HFFc6 (cell line): ENCODE measurements around the gene LRP1B. TPM values are rescaled to one million over a fixed set of nuclear protein-coding genes. Genes with fewer than 3 reads are reported as not detected.

Experiments
- DNase-seq: peaks from one replicate; pipeline ENCODE4 v3.0.0-alpha.2; 2018
- H3K27ac Mint-ChIP-seq: 2 replicates; pipeline ENCODE4 v1.8.0; 2020; ENCODE audit warnings: mild to moderate bottlenecking, mixed read lengths
- H3K27me3 Mint-ChIP-seq: 2 replicates; pipeline ENCODE4 v1.8.0; 2021; ENCODE audit warnings: mild to moderate bottlenecking, moderate library complexity, mixed read lengths; ENCODE audit not compliant: insufficient read depth
- H3K36me3 Mint-ChIP-seq: 2 replicates; pipeline ENCODE4 v1.8.0; 2021; ENCODE audit warnings: low read depth, mixed read lengths
- H3K4me1 Mint-ChIP-seq: 2 replicates; pipeline ENCODE4 v1.8.0; 2020; ENCODE audit warnings: low read depth, mixed read lengths
- H3K4me3 Mint-ChIP-seq: 2 replicates; pipeline ENCODE4 v1.8.0; 2020; ENCODE audit warnings: mild to moderate bottlenecking, moderate library complexity, mixed read lengths
- H3K9me3 Mint-ChIP-seq: 2 replicates; pipeline ENCODE4 v1.8.0; 2020; ENCODE audit warnings: mild to moderate bottlenecking, mixed read lengths
- CTCF ChIP-seq: fragments of 200-600 bp; sonication (generic); IDR thresholded peaks from 2 replicates; pipeline ENCODE4 v1.5.0; 2021; ENCODE audit warnings: antibody characterized with exemption, mild to moderate bottlenecking
- total RNA-seq, 6 experiments: library from RNA; stranded (reverse); fragmentation: NEBNext Ultra II Directional; extraction: Animal tissue kit (Norgen Biotek cat#: 25700); gene quantifications; 2 replicates in 1 of 6; 3 replicates in 5 of 6; pipeline ENCODE4 v1.2.3, GENCODE V29; 2021

LRP1B gene
- total RNA-seq, 6 experiments from 2014 or later, result not detected

GRCh38 chr2:140873915-140874531, 1256.8 kb downstream of the LRP1B start:
- Mint-ChIP-seq H3K4me1 (no peaks in the 10 kb centered on the region), H3K27ac (no peak overlapping the region), H3K4me3 (no peak overlapping the region), H3K9me3 (peaks cover 31% of the 10 kb centered on the region), H3K27me3 (no peaks in the 10 kb centered on the region), H3K36me3 (no peaks in the 10 kb centered on the region)
- TF ChIP-seq CTCF, result no peak
- DNase-seq, result no peak

GRCh38 chr2:140869925-140870324, 1260.9 kb downstream of the LRP1B start:
- no peaks in the 10 kb centered on the region for H3K4me1 Mint-ChIP-seq
- peaks cover 24% of the 10 kb centered on the region for H3K9me3 Mint-ChIP-seq
- H3K27ac Mint-ChIP-seq, result no peak overlapping the region
- no peaks in the 10 kb centered on the region for H3K36me3 Mint-ChIP-seq
- no peak overlapping the region for H3K4me3 Mint-ChIP-seq
- H3K27me3 Mint-ChIP-seq, result no peaks in the 10 kb centered on the region
- no peak for TF ChIP-seq CTCF
- no peak for DNase-seq

- no peak for DNase-seq
- no peak overlapping the region for H3K27ac Mint-ChIP-seq
- H3K4me1 Mint-ChIP-seq, result no peaks in the 10 kb centered on the region
- no peaks in the 10 kb centered on the region for H3K36me3 Mint-ChIP-seq
- H3K27me3 Mint-ChIP-seq, result no peaks in the 10 kb centered on the region
- no peak for TF ChIP-seq CTCF
- no peak overlapping the region for H3K4me3 Mint-ChIP-seq
- H3K9me3 Mint-ChIP-seq, result peaks cover 18% of the 10 kb centered on the region
Measured at GRCh38 chr2:140869107-140869506, 1261.7 kb downstream of the LRP1B start.

GRCh38 chr2:140865837-140866236, 1265.0 kb downstream of the LRP1B start:
- no peak for DNase-seq
- H3K4me1 Mint-ChIP-seq, result no peaks in the 10 kb centered on the region
- no peak overlapping the region for H3K27ac Mint-ChIP-seq
- H3K4me3 Mint-ChIP-seq, result no peak overlapping the region
- no peaks in the 10 kb centered on the region for H3K27me3 Mint-ChIP-seq
- TF ChIP-seq CTCF, result no peak
- H3K9me3 Mint-ChIP-seq, result peaks cover 17% of the 10 kb centered on the region
- no peaks in the 10 kb centered on the region for H3K36me3 Mint-ChIP-seq

- peak; percentile 27 for DNase-seq
- peak; percentile 77 for TF ChIP-seq CTCF
- Mint-ChIP-seq H3K4me3 (no peak overlapping the region), H3K36me3 (no peaks in the 10 kb centered on the region), H3K9me3 (peaks cover under 1% of the 10 kb centered on the region; the same call in 1 of the 2 replicates), H3K4me1 (no peaks in the 10 kb centered on the region), H3K27me3 (no peaks in the 10 kb centered on the region), H3K27ac (no peak overlapping the region)
Measured at GRCh38 chr2:140863713-140864112, 1267.1 kb downstream of the LRP1B start.
